GM12875 (cell line): ENCODE data around the gene RXYLT1.

Experiments used
- H3K4me3 ChIP-seq: one replicate; pipeline ENCODE4 v1.5.1; 2011; ENCODE audit warnings: low read depth, low read length, control low read depth
- TF ChIP-seq, protein P1 (sequence below): IDR thresholded peaks from 2 replicates; pipeline ENCODE4 v1.5.1; 2011; ENCODE audit warnings: low read depth, mild to moderate bottlenecking, control low read depth, inconsistent platforms, low read length, moderate library complexity, borderline replicate concordance; ENCODE audit not compliant: insufficient read depth

RXYLT1 gene

DNA sequence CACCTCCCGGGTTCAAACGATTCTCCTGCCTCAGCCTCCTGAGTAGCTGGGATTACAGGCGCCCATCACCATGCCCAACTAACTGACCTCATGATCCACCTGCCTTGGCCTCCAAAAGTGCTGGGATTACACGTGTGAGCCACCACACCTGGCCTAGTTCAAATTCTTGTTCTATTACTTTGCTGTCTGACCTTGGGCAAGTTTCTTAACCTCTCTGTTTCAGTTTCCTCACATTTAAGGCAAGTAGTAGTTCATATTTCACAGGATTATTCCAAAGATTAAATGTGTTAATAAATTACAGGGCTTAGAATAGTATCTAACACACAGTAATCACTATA, 10.9 kb downstream of the RXYLT1 start:
- TF ChIP-seq, protein P1, sequence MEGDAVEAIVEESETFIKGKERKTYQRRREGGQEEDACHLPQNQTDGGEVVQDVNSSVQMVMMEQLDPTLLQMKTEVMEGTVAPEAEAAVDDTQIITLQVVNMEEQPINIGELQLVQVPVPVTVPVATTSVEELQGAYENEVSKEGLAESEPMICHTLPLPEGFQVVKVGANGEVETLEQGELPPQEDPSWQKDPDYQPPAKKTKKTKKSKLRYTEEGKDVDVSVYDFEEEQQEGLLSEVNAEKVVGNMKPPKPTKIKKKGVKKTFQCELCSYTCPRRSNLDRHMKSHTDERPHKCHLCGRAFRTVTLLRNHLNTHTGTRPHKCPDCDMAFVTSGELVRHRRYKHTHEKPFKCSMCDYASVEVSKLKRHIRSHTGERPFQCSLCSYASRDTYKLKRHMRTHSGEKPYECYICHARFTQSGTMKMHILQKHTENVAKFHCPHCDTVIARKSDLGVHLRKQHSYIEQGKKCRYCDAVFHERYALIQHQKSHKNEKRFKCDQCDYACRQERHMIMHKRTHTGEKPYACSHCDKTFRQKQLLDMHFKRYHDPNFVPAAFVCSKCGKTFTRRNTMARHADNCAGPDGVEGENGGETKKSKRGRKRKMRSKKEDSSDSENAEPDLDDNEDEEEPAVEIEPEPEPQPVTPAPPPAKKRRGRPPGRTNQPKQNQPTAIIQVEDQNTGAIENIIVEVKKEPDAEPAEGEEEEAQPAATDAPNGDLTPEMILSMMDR, result no peak
- no peak overlapping the region for H3K4me3 ChIP-seq

DNA sequence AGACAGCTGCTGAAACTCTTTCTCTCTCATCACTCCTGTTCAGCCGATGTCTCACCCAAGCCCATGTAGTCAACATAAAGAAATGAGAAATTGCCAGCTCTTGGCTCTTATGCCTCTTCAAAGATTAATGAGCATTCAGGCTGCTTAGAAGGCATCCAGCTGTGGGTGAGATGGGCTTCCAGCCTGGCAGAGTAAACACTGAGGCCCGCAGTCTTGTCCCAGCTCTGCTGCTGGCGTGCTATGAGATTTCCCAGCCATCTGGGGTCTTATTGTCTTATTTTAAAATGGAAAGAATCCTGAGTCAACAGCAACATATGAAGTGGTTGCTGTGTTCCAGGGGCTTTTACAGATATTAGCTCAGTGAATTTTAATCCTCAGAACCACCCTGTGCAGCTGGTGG, 12.6 kb downstream of the RXYLT1 start:
- TF ChIP-seq, protein P1, result no peak
- no peak overlapping the region for H3K4me3 ChIP-seq

DNA sequence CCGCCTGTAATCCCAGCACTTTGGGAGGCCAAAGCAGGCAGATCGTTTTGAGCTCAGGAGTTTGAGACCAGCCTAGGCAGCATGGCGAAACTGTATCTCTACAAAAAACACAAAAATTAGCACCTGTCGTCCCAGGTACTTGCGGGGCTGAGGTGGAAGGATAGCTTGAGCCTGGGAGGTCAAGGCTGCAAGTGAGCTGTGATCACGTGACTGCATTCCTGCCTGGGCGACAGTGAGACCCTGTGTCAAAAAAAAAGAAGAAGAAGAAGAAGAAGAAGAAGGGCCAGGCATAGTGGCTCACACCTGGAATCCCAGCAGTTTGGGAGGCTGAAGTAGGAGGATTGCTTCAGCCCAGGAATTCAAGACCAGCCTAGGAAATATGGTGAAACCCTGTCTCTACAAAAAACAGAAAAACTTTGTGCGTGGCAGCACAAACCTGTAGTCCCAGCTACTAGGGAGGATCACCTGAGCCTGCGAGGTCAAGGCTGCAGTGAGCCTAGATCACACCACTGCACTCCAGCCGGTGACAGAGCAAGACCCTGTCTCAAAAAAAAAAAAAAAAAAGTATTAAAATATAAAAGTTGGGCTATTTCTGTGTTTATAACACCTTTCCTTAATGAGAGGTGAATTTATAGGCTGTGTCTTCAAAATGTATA, 15.5 kb downstream of the RXYLT1 start:
- TF ChIP-seq, protein P1, result no peak
- no peak overlapping the region for H3K4me3 ChIP-seq

DNA sequence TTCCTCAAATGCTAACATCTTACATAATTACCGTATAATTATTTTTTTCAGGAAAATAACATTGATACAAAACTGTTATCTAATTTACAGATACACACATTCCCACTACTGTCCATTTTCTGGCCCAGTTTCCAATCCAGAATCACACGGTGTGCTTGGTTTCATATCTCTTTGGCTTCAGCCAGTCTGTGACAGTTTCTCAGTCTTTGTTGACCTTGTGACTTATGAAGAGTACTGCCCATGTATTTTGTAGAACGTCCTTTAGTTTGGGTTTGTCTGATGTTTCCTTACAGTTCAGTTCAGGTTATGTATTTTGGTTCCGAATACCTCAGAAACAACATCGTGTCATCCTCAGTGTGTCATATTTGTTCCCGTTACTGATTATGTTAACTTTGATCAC, 16.2 kb downstream of the RXYLT1 start:
- H3K4me3 ChIP-seq, result no peak overlapping the region
- TF ChIP-seq, protein P1, result no peak

DNA sequence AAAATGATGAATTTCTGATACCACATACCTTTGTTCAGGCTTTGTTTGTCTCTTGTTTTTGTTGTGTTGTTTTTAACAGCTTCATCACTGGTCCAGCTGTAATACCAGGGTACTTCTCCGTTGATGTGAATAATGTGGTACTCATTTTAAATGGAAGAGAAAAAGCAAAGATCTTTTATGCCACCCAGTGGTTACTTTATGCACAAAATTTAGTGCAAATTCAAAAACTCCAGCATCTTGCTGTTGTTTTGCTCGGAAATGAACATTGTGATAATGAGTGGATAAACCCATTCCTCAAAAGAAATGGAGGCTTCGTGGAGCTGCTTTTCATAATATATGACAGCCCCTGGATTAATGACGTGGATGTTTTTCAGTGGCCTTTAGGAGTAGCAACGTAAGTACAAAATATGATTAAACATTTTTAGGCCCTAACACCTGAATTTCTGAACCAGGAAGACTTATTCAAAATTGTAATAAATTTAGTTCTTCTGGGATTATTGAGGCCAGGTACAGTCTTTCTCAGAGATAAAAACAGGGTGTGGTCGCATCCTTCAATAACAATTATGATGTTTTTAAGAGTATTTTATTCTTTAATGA, 22.4 kb downstream of the RXYLT1 start:
- TF ChIP-seq, protein P1, result peak; percentile 8; the same call in 1 of the 2 replicates
- no peak overlapping the region for H3K4me3 ChIP-seq

DNA sequence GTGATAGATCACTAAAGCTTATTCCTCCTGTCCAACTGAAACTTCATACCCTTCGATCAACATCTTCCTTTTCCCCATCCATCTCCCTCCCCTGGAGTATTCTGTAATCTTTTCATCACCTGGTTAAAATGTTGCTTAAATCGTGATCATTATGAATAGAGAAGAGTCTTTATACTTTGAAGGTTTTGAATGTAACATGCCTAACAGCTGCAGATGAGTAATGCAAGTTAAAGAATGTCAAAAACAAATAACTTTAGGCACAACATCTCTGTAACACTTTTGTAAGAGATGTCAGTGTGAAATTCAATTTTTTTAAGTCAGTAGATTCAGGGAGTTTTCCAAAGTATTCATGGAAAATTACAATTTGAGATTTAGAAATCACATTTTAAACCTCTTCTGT, 25.0 kb downstream of the RXYLT1 start:
- TF ChIP-seq, protein P1, result no peak
- H3K4me3 ChIP-seq, result no peak overlapping the region
